ENCODE data around the gene PLOD1.
"Not testable (repeated sequence)": the region's sequence is repeated elsewhere in the genome, so short reads cannot be mapped to it uniquely, and the experiment has no call there.

Gene PLOD1

GRCh38 chr1:11934302-11935056, at the start of gene PLOD1:
Gene PLOD1, plus strand, starts transcription at chr1:11934717. Its CDS starts 63 bp downstream, at chr1:11934780.
- DNase-seq = peak; percentile 93

GRCh38 chr1:11885916-11886315, 48.6 kb upstream of the PLOD1 start:
- no peak for DNase-seq

GRCh38 chr1:11886986-11887665, 47.4 kb upstream of the PLOD1 start:
- no peak for DNase-seq

- DNase-seq = no peak
Observed at GRCh38 chr1:11887666-11888007, 46.9 kb upstream of the PLOD1 start.

GRCh38 chr1:11888206-11888876, 46.2 kb upstream of the PLOD1 start:
- no peak for DNase-seq

GRCh38 chr1:11888877-11889208, 45.7 kb upstream of the PLOD1 start:
- no peak for DNase-seq

GRCh38 chr1:11891433-11892186, 42.9 kb upstream of the PLOD1 start:
- DNase-seq = no peak

- DNase-seq = peak; percentile 74
Observed at GRCh38 chr1:11893907-11894251, 40.6 kb upstream of the PLOD1 start.

GRCh38 chr1:11894501-11894900, 40.0 kb upstream of the PLOD1 start:
- not testable (repeated sequence) for DNase-seq

GRCh38 chr1:11898086-11898785, 36.3 kb upstream of the PLOD1 start:
- no peak for DNase-seq

GRCh38 chr1:11898831-11899467, 35.6 kb upstream of the PLOD1 start:
- peak; percentile 37 for DNase-seq

GRCh38 chr1:11901446-11901845, 33.1 kb upstream of the PLOD1 start:
- not testable (repeated sequence) for DNase-seq

GRCh38 chr1:11903210-11903609, 31.3 kb upstream of the PLOD1 start:
- DNase-seq = no peak

GRCh38 chr1:11904156-11904555, 30.4 kb upstream of the PLOD1 start:
- DNase-seq = not testable (repeated sequence)

GRCh38 chr1:11904978-11905377, 29.5 kb upstream of the PLOD1 start:
- no peak for DNase-seq

- DNase-seq = no peak
Observed at GRCh38 chr1:11906870-11907269, 27.6 kb upstream of the PLOD1 start.

- peak; percentile 93 for DNase-seq
Observed at GRCh38 chr1:11907275-11908094, 27.0 kb upstream of the PLOD1 start.

GRCh38 chr1:11908095-11908675, 26.3 kb upstream of the PLOD1 start:
- DNase-seq = no peak

GRCh38 chr1:11910914-11911228, 23.6 kb upstream of the PLOD1 start:
- not testable (repeated sequence) for DNase-seq

GRCh38 chr1:11912000-11912399, 22.5 kb upstream of the PLOD1 start:
- no peak for DNase-seq
